ENCODE measurements around the gene CCM2.
A peak's percentile ranks its signal among the peaks of the same experiment; 100 is the strongest.
"Not testable (repeated sequence)": the region's sequence is repeated elsewhere in the genome, so short reads cannot be mapped to it uniquely, and the experiment has no call there.

CCM2 gene

DNA sequence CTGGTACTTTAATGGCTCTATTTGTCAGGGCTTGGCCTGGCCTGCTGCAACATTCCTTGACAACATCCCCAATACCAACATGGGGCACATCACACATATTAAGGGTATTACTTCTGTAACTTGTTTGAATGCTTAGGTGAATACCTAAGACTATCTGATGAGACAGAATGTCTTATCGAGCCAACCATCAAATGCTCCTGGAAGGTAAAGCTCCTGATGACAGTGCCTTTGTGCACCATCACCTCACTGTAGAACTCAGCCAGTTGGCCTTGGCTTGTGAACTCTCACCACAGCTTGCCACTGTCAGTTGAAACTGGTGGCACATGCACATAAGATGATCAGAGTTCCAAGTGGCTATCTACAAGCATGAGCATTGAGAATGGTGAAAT, 17.5 kb upstream of the CCM2 start:
- no peak for DNase-seq (ENCODE audit: low spot score)

DNA sequence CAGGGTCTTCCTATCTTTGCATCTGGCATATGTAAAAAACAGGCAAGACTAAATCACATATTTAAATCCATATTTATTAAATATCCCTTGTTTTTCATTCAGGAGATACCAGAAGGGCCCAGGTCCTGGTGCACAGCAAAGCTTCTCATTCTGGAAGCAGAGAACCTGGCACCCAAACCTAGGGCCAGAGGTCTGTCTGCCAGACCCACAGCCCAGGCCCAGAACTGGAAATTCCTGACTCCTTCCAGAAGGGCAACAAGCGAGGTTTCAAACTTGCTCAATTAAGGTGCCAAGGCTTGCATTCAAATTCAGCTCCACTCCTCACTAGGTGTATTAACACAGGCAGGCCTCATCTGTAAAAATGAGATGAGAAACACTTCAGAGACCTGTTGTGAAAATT, 17.0 kb upstream of the CCM2 start:
- no peak for DNase-seq (ENCODE audit: low spot score)

DNA sequence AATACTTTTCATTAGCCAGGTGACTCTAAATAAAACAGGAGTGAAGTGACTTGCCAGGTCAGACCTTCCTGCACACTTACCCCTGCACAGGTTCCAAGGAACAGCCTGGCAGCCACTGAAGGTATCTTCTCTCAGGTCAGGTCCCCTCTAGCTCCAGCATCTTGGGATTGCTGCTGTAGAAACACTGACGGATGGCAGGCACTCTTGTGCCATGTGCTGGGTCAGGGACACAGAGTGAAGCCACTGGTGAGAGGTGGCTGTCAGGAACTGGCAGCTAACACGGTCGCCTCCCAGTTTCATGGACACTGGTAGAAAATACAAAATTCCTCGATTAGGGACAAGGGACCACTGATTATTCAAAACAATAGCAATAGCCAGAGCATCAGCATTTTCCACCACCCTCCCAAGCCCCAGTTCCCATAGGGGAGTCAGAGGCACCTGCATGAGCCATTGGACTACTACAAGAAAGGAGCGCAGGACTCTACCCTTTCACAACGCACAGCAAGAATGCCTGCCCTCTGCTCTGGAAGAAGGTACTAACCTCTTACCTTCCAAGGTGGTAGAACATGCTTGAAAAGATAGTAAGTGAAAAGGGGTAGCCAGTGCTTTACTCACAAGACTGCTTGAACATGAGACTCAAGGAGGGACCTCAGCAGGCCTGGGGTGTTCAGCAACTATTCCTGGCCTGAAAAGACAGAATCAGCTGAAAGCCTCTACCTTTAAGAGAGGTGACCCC, 16.1 kb upstream of the CCM2 start:
- no peak for DNase-seq (ENCODE audit: low spot score)

DNA sequence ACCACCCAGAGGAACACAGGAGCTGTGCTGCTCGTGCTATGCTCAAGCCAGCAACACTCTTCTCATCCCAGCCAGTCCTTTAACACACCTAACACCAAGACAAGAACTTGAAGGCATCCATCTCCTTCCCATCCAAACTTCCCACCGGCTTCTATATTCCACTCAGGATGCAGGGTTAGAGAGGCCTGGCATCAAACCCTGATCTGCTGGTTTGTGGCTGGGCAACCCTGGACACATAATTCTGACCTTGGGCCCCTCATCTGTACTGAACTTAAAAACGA, 15.6 kb upstream of the CCM2 start:
- no peak for DNase-seq (ENCODE audit: low spot score)

- no peak for DNase-seq (ENCODE audit: low spot score)
Observed at GRCh38 chr7:44985033-44985695, 14.8 kb upstream of the CCM2 start.

- no peak for DNase-seq (ENCODE audit: low spot score)
Observed at GRCh38 chr7:44985900-44986217, 14.1 kb upstream of the CCM2 start.

GRCh38 chr7:44986218-44987053, 13.6 kb upstream of the CCM2 start:
- DNase-seq (ENCODE audit: low spot score), result peak; percentile 95

- no peak for DNase-seq (ENCODE audit: low spot score)
Observed at GRCh38 chr7:44987457-44987856, 12.5 kb upstream of the CCM2 start.

DNA sequence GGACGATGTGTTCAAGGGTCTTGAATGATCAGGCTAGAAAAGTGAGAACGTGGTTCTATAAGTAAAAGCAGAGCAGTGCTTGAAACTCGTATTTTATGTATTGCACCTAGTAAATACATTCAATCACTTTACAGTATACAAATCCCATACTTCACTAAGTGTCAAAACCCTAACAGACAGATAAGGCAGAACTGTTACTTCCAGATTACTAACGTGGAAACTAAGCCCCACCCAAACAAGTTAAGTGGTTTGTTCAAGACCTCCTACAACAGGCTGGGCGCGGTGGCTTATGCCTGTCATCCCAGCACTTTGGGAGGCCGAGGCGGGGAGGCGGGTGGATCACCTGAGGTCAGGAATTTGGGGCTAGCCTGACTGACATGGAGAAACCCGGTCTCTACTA, 12.0 kb upstream of the CCM2 start:
- peak; percentile 46 for DNase-seq (ENCODE audit: low spot score)

GRCh38 chr7:44988701-44989100, 11.3 kb upstream of the CCM2 start:
- DNase-seq (ENCODE audit: low spot score), result no peak

GRCh38 chr7:44989132-44989531, 10.9 kb upstream of the CCM2 start:
- DNase-seq (ENCODE audit: low spot score), result no peak

GRCh38 chr7:44990109-44991023, 9.6 kb upstream of the CCM2 start:
- no peak for DNase-seq (ENCODE audit: low spot score)

DNA sequence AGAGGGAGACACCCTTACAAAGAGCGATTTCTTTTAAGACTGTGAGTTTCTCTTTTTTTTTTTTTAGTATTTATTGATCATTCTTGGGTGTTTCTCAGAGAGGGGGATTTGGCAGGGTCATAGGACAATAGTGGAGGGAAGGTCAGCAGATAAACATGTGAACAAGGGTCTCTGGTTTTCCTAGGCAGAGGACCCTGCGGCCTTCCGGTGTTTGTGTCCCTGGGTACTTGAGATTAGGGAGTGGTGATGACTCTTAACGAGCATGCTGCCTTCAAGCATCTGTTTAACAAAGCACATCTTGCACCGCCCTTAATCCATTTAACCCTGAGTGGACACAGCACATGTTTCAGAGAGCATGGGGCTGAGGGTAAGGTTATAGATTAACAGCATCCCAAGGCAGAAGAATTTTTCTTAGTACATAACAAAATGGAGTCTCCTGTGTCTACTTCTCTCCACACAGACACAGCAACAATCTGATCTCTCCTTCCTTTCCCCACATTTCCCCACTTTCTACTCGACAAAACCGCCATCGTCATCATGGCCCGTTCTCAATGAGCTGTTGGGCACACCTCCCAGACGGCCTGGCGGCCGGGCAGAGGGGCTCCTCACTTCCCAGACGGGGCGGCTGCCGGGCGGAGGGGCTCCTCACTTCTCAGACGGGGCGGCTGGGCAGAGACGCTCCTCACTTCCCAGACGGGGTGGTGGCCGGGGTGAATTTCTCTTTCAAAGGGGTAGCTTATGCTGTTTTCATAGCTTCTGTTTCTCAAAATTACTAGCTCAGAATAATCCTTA, 7.8 kb upstream of the CCM2 start:
- not testable (repeated sequence) for DNase-seq (ENCODE audit: low spot score)

DNA sequence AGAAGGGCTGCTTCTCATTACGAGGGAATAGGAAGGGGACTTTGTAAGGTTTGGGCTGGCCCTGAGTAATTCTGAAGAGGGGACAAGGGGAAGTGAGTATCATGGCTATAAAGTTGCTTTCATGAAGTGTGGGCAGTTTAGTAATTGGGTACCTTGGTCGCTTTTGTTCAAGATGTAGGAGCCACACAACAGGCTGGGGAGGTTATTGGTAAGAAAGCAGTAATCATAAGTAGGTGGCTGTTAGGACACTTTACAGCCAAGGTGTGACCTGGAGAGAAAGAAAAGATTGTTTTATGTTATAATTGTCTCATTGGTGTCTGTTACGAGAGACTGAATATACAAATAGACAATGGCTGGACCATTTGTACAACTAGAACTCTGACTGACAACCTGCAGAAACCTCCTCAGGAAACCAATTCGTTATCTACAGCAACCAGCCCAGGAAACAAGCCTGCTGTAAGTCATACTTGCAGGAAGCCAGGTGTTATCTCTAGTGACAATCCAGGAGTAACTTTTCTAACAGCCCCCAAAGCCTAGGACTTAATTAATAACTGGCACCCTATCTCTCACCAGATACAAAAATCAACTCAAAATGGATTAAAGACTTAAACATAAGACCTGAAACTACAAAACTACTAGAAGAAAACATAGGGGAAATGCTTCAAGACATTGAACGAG, 5.0 kb upstream of the CCM2 start:
- DNase-seq (ENCODE audit: low spot score), result peak; percentile 49

DNA sequence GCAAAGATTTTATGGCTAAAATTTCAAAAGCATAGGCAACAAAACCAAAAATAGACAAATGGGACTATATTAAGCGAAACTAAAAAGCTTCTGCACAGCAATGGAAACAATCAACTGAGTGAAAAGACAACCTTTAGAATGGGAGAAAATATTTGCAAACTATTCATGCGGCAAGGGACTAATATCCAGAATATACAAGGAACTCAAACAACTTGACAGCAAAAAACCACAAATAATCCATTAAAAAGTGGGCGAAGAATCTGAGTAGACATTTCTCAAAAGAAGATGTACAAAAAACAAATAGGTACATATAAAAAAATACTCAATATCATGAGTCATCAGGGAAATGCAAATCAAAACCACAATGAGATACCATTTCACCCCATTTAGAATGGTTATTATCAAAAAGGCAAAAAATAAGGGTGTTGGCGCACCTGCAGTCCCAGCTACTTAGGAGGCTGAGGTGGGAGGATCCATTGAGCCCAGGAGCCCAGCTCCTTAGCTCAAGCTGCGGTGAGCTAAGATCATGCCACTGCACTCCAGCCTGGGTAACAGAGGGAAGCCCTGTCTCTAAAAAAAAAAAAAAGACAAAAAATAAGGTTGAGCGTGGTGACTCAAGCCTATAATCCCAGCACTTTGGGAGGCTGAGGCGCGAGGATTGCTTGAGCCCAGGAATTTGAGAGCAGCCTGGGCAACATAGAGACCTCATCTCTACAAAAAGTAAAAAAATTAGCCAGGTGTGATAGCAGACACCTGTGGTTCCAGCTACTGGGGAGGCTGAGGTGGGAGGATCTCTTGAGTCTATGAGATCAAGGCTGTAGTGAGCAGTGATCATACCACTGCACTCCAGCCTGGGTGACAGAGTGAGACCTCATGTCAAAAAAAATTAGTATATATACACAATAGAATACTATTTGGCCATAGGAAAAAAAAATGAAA, 4.2 kb upstream of the CCM2 start:
- DNase-seq (ENCODE audit: low spot score), result no peak

GRCh38 chr7:44998153-44998871, 1.7 kb upstream of the CCM2 start:
- DNase-seq (ENCODE audit: low spot score), result no peak

GRCh38 chr7:44999245-45000092, 532 bp upstream of the CCM2 start:
- DNase-seq (ENCODE audit: low spot score), result peak; percentile 99

- peak; percentile 65 for DNase-seq (ENCODE audit: low spot score)
Observed at GRCh38 chr7:45001138-45001694, 1.2 kb downstream of the CCM2 start.
